Measurements from ENCODE around the gene IFITM10.

- TF ChIP-seq CTCF (IDR thresholded peaks at IDR 0.05) (no peak), POLR2A (IDR thresholded peaks at IDR 0.05) (no peak), POLR2AphosphoS5 (IDR thresholded peaks at IDR 0.05; ENCODE audit: insufficient read depth in 1 of 2, low read depth in 1 of 2) (no peak)
Measured at GRCh38 chr11:1761857-1762536, 11.6 kb upstream of the IFITM10 start.
